Measurements from ENCODE around the gene AFDN.

DNA sequence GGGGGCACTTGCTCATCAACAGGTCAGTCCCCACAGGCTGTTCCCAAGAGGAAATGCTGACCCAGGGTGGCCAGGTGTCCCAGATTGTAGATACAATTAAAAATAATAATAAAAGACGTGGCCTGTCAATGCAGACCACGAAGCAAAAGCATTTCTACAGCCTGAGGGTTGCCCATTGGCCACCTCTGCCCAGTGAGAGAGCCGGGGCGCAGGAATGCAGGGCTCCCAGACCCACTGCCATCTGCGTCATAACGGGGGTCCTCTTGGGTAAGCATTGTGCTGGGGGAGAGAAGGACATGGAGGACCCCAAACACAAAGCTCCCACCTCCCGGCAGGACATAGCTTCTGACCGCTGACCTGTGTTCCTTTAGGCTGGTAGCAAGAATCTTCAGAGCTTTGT lies 22.9 kb upstream of the AFDN start:
- TF ChIP-seq NR2C2 (IDR thresholded peaks at IDR 0.05; ENCODE audit: borderline replicate concordance, control insufficient read depth, insufficient read length, low read depth) (no peak), EZH2 (IDR thresholded peaks at IDR 0.05; ENCODE audit: borderline replicate concordance, control insufficient read depth, low read depth, low read length) (no peak), SMC3 (IDR thresholded peaks at IDR 0.05; ENCODE audit: borderline replicate concordance, low read length) (no peak), POLR2A (IDR thresholded peaks at IDR 0.05; ENCODE audit: low read depth, low read length) (no peak), EGR1 (IDR thresholded peaks at IDR 0.05; ENCODE audit: borderline replicate concordance in 1 of 2, low read depth in 2 of 2, low read length in 2 of 2) (no peak), SREBF2 (IDR thresholded peaks at IDR 0.05; ENCODE audit: low read length) (no peak), ZNF274 (IDR thresholded peaks at IDR 0.05; ENCODE audit: insufficient read depth, insufficient read length) (no peak), BHLHE40 (IDR thresholded peaks at IDR 0.05; ENCODE audit: borderline replicate concordance in 1 of 2, low read depth in 2 of 2, low read length in 1 of 2) (no peak), YY1 (IDR thresholded peaks at IDR 0.05; ENCODE audit: low read depth, low read length) (no peak), RBBP5 (conservative IDR thresholded peaks at IDR 0.05) (no peak)
- TF ChIP-seq, protein P1, sequence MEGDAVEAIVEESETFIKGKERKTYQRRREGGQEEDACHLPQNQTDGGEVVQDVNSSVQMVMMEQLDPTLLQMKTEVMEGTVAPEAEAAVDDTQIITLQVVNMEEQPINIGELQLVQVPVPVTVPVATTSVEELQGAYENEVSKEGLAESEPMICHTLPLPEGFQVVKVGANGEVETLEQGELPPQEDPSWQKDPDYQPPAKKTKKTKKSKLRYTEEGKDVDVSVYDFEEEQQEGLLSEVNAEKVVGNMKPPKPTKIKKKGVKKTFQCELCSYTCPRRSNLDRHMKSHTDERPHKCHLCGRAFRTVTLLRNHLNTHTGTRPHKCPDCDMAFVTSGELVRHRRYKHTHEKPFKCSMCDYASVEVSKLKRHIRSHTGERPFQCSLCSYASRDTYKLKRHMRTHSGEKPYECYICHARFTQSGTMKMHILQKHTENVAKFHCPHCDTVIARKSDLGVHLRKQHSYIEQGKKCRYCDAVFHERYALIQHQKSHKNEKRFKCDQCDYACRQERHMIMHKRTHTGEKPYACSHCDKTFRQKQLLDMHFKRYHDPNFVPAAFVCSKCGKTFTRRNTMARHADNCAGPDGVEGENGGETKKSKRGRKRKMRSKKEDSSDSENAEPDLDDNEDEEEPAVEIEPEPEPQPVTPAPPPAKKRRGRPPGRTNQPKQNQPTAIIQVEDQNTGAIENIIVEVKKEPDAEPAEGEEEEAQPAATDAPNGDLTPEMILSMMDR (IDR thresholded peaks at IDR 0.05 in 2 of 3, conservative IDR thresholded peaks at IDR 0.05 in 1 of 3; ENCODE audit: control insufficient read depth in 2 of 3, extremely low read depth in 1 of 3, insufficient read depth in 1 of 3, low read depth in 3 of 3, low read length in 3 of 3) = no peak
- TF ChIP-seq, protein P2, sequence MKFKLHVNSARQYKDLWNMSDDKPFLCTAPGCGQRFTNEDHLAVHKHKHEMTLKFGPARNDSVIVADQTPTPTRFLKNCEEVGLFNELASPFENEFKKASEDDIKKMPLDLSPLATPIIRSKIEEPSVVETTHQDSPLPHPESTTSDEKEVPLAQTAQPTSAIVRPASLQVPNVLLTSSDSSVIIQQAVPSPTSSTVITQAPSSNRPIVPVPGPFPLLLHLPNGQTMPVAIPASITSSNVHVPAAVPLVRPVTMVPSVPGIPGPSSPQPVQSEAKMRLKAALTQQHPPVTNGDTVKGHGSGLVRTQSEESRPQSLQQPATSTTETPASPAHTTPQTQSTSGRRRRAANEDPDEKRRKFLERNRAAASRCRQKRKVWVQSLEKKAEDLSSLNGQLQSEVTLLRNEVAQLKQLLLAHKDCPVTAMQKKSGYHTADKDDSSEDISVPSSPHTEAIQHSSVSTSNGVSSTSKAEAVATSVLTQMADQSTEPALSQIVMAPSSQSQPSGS (IDR thresholded peaks at IDR 0.05; ENCODE audit: low read length) = no peak

Measured in GM12878 (cell line).